ENCODE results near the gene ERC1.

The ERC1 gene

GRCh38 chr12:1434296-1434955 is 443.4 kb downstream of the ERC1 start:
- no peak for DNase-seq (ENCODE audit: low read depth in 2 of 2)
- H3K4me3 ChIP-seq (replicated peaks in 1 of 2; ENCODE audit: low read depth in 2 of 2, low read length in 2 of 2): no peak overlapping the region
- TF ChIP-seq CTCF (IDR thresholded peaks at IDR 0.05; ENCODE audit: low read depth, low read length): no peak

- TF ChIP-seq CTCF (IDR thresholded peaks at IDR 0.05; ENCODE audit: low read depth, low read length): no peak
- H3K4me3 ChIP-seq (replicated peaks in 1 of 2; ENCODE audit: low read depth in 2 of 2, low read length in 2 of 2): no peak overlapping the region
- DNase-seq (ENCODE audit: low read depth in 2 of 2): no peak
These were observed 444.0 kb downstream of the ERC1 start for GRCh38 chr12:1435044-1435443.

GRCh38 chr12:1435456-1435855 is 444.4 kb downstream of the ERC1 start:
- TF ChIP-seq CTCF (IDR thresholded peaks at IDR 0.05; ENCODE audit: low read depth, low read length): no peak
- peak; percentile 6 to 41 for DNase-seq (ENCODE audit: low read depth in 2 of 2)
- H3K4me3 ChIP-seq (replicated peaks in 1 of 2; ENCODE audit: low read depth in 2 of 2, low read length in 2 of 2): no peak overlapping the region

GRCh38 chr12:1436015-1436414 is 445.0 kb downstream of the ERC1 start:
- no peak overlapping the region for H3K4me3 ChIP-seq (replicated peaks in 1 of 2; ENCODE audit: low read depth in 2 of 2, low read length in 2 of 2)
- DNase-seq (ENCODE audit: low read depth in 2 of 2): no peak
- no peak for TF ChIP-seq CTCF (IDR thresholded peaks at IDR 0.05; ENCODE audit: low read depth, low read length)

GRCh38 chr12:1436981-1437380 is 446.0 kb downstream of the ERC1 start:
- no peak overlapping the region for H3K4me3 ChIP-seq (replicated peaks in 1 of 2; ENCODE audit: low read depth in 2 of 2, low read length in 2 of 2)
- no peak for TF ChIP-seq CTCF (IDR thresholded peaks at IDR 0.05; ENCODE audit: low read depth, low read length)
- no peak for DNase-seq (ENCODE audit: low read depth in 2 of 2)

- no peak for TF ChIP-seq CTCF (IDR thresholded peaks at IDR 0.05; ENCODE audit: low read depth, low read length)
- DNase-seq (ENCODE audit: low read depth in 2 of 2): no peak
- no peak overlapping the region for H3K4me3 ChIP-seq (replicated peaks in 1 of 2; ENCODE audit: low read depth in 2 of 2, low read length in 2 of 2)
These were observed 448.2 kb downstream of the ERC1 start for GRCh38 chr12:1439201-1439600.

- no peak overlapping the region for H3K4me3 ChIP-seq (replicated peaks in 1 of 2; ENCODE audit: low read depth in 2 of 2, low read length in 2 of 2)
- peak in 1 of 2 donors; percentile 5 for DNase-seq (ENCODE audit: low read depth in 2 of 2)
- TF ChIP-seq CTCF (IDR thresholded peaks at IDR 0.05; ENCODE audit: low read depth, low read length): no peak
These were observed 448.7 kb downstream of the ERC1 start for GRCh38 chr12:1439687-1440086.

All from cardiac fibroblast (primary cell).